K562 (cell line): ENCODE results near the gene RREB1. TPM values are rescaled to one million over a fixed set of nuclear protein-coding genes. Genes with fewer than 3 reads are reported as not detected.

Source experiments
- CREB3 ChIP-seq: fragments of 450-650 bp; conservative IDR thresholded peaks from 2 replicates; pipeline ENCODE4 v1.6.1; 2016; ENCODE audit warnings: missing genetic modification characterization, low read depth, mild to moderate bottlenecking, missing compliant biosample characterization, moderate library complexity
- HDAC8 ChIP-seq: fragments of 450-650 bp; IDR thresholded peaks from 2 replicates; pipeline ENCODE4 v1.6.1; 2016; ENCODE audit warnings: mild to moderate bottlenecking, missing genetic modification characterization, moderate library complexity, missing compliant biosample characterization
- LARP7 ChIP-seq: fragments of 450-650 bp; IDR thresholded peaks from 2 replicates; pipeline ENCODE4 v1.6.1; 2016
- MAZ ChIP-seq, 2 experiments: fragments of 450-650 bp in 1 of 2; sonication (generic) in 1 of 2; formaldehyde crosslinking; IDR thresholded peaks in 1 of 2; conservative IDR thresholded peaks in 1 of 2; 2 replicates each; pipeline versions ENCODE4 v1.4.0 to v1.5.0; 2020; ENCODE audit warnings: mild to moderate bottlenecking in 1 of 2, missing genetic modification reagents in 1 of 2
- NFIX ChIP-seq: fragments of 250-450 bp; sonication (Bioruptor Pico); IDR thresholded peaks from 2 replicates; pipeline ENCODE4 v1.4.0; 2020; ENCODE audit warnings: low read depth, mild to moderate bottlenecking, moderate library complexity
- NFXL1 ChIP-seq: fragments of 450-650 bp; formaldehyde crosslinking; IDR thresholded peaks from 2 replicates; pipeline ENCODE4 v1.4.0; 2021; ENCODE audit warnings: mild to moderate bottlenecking
- POLR2B ChIP-seq: fragments of 450-650 bp; IDR thresholded peaks from 2 replicates; pipeline ENCODE4 v1.6.1; 2018; ENCODE audit warnings: low read depth; ENCODE audit not compliant: partially characterized antibody
- SMARCA4 ChIP-seq: fragments of 450-650 bp; IDR thresholded peaks from 2 replicates; pipeline ENCODE4 v1.6.1; 2016
- SNIP1 ChIP-seq: fragments of 450-650 bp; IDR thresholded peaks from 2 replicates; pipeline ENCODE4 v1.7.1; 2017; ENCODE audit warnings: low read depth, mild to moderate bottlenecking
- TCF3 ChIP-seq: sonication (generic); formaldehyde crosslinking; IDR thresholded peaks from 2 replicates; pipeline ENCODE4 v1.4.0; 2020; ENCODE audit warnings: mild to moderate bottlenecking, missing genetic modification reagents
- TRIM24 ChIP-seq, 2 experiments: fragments of 450-650 bp; IDR thresholded peaks; 2 replicates each; pipeline ENCODE4 v1.6.1; 2016
- ZEB2 ChIP-seq: fragments of 450-650 bp; IDR thresholded peaks from 2 replicates; pipeline ENCODE4 v1.6.1; 2016
- polyA plus RNA-seq, 8 experiments: library from polyadenylated mRNA; depleted of rRNA in 4 of 8; stranded (reverse) in 5 of 8; unstranded in 3 of 8; fragments of >200 nt; fragmentation: Nextera tagmentation in 2 of 8; fragmentation: Illumina TruSeq in 1 of 8; extraction: Ambion mirVana in 2 of 8; extraction: Trizol in 1 of 8; gene quantifications; 2 replicates each; pipeline versions ENCODE4 v1.2.1 to v1.2.3, GENCODE V29; 2011 to 2014; ENCODE audit warnings: inconsistent platforms in 1 of 8, missing spikeins in 1 of 8
- total RNA-seq, 7 experiments: library from RNA; depleted of rRNA in 6 of 7; stranded (reverse); fragments of >200 nt in 6 of 7; fragmentation: Illumina TruSeq in 2 of 7; extraction: Trizol in 2 of 7; gene quantifications; 2 replicates each; pipeline versions ENCODE4 v1.2.1 to v1.2.3, GENCODE V29; 2011 to 2021; ENCODE audit warnings: low replicate concordance in 1 of 7
- TF ChIP-seq, protein P1 (sequence below): fragments of 450-650 bp; IDR thresholded peaks from 2 replicates; pipeline ENCODE4 v1.6.1; 2017; ENCODE audit warnings: mild to moderate bottlenecking, moderate library complexity
- TF ChIP-seq, protein P2 (sequence below): sonication (generic); formaldehyde crosslinking; IDR thresholded peaks from 2 replicates; pipeline ENCODE4 v1.8.1; 2023; ENCODE audit warnings: mild to moderate bottlenecking, missing genetic modification reagents, moderate library complexity
- TF ChIP-seq, protein P3 (sequence below): fragments of 250-450 bp; sonication (Bioruptor Pico); IDR thresholded peaks from 2 replicates; pipeline ENCODE4 v1.8.0; 2022; ENCODE audit warnings: moderate library complexity, mild to moderate bottlenecking, inconsistent platforms
- TF ChIP-seq, protein P4 (sequence below): fragments of 250-450 bp; sonication (Bioruptor Pico); IDR thresholded peaks from 2 replicates; pipeline ENCODE4 v1.8.0; 2022; ENCODE audit warnings: moderate library complexity, mild to moderate bottlenecking, inconsistent platforms

RREB1 gene
- total and polyA plus RNA-seq, 9 of the 15 experiments (the other 6 are each of a cell fraction or from before 2014, with no cell fraction given), result 3.3 to 64.2 (median 19.3) TPM

- peak; percentile 94 for TF ChIP-seq TCF3
- peak in 1 of 2 experiments; percentile 49; a peak in 2 of 4 replicates for TF ChIP-seq TRIM24 (IDR thresholded peaks at IDR 0.05)
- TF ChIP-seq POLR2B, result peak; percentile 83
- TF ChIP-seq, protein P1, sequence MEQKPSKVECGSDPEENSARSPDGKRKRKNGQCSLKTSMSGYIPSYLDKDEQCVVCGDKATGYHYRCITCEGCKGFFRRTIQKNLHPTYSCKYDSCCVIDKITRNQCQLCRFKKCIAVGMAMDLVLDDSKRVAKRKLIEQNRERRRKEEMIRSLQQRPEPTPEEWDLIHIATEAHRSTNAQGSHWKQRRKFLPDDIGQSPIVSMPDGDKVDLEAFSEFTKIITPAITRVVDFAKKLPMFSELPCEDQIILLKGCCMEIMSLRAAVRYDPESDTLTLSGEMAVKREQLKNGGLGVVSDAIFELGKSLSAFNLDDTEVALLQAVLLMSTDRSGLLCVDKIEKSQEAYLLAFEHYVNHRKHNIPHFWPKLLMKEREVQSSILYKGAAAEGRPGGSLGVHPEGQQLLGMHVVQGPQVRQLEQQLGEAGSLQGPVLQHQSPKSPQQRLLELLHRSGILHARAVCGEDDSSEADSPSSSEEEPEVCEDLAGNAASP, result no peak
- TF ChIP-seq, protein P2, sequence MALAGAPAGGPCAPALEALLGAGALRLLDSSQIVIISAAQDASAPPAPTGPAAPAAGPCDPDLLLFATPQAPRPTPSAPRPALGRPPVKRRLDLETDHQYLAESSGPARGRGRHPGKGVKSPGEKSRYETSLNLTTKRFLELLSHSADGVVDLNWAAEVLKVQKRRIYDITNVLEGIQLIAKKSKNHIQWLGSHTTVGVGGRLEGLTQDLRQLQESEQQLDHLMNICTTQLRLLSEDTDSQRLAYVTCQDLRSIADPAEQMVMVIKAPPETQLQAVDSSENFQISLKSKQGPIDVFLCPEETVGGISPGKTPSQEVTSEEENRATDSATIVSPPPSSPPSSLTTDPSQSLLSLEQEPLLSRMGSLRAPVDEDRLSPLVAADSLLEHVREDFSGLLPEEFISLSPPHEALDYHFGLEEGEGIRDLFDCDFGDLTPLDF, result no peak
- TF ChIP-seq, protein P3, sequence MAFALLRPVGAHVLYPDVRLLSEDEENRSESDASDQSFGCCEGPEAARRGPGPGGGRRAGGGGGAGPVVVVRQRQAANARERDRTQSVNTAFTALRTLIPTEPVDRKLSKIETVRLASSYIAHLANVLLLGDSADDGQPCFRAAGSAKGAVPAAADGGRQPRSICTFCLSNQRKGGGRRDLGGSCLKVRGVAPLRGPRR (CRISPR knock-in tag), result 0 out of 2 replicates have a peak, but pooled peaks have one; percentile 32
- peak; percentile 46; the same call in 1 of the 2 replicates for TF ChIP-seq NFXL1
- TF ChIP-seq ZEB2, result peak; percentile 56; the same call in 1 of the 2 replicates
- peak; percentile 95 for TF ChIP-seq SMARCA4
- TF ChIP-seq HDAC8 (tag), result no peak
- TF ChIP-seq MAZ (CRISPR knock-in tag; conservative IDR thresholded peaks at IDR 0.05 in 1 of 2, IDR thresholded peaks at IDR 0.05 in 1 of 2), result peak in 1 of 2 experiments; percentile 74; a peak in 3 of 4 replicates
- TF ChIP-seq, protein P4, sequence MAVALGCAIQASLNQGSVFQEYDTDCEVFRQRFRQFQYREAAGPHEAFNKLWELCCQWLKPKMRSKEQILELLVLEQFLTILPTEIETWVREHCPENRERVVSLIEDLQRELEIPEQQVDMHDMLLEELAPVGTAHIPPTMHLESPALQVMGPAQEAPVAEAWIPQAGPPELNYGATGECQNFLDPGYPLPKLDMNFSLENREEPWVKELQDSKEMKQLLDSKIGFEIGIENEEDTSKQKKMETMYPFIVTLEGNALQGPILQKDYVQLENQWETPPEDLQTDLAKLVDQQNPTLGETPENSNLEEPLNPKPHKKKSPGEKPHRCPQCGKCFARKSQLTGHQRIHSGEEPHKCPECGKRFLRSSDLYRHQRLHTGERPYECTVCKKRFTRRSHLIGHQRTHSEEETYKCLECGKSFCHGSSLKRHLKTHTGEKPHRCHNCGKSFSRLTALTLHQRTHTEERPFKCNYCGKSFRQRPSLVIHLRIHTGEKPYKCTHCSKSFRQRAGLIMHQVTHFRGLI (CRISPR knock-in tag), result peak; percentile 34; the same call in 1 of the 2 replicates
- TF ChIP-seq NFIX (CRISPR knock-in tag), result no peak
- 0 out of 2 replicates have a peak, but pooled peaks have one; percentile 47 for TF ChIP-seq SNIP1
- TF ChIP-seq CREB3 (tag), result peak; percentile 34
- TF ChIP-seq LARP7, result peak; percentile 99
Observed at GRCh38 chr6:7198833-7199800, 91.4 kb downstream of the RREB1 start (continued).
